Liver (tissue), 9 donors: Measurements from ENCODE around the gene ZNF639. TPM values are rescaled to one million over a fixed set of nuclear protein-coding genes. Genes with fewer than 3 reads are reported as not detected.

Source experiments
- DNase-seq: peaks from one replicate; pipeline ENCODE4 v3.0.0-alpha.2; 2017; ENCODE audit warnings: low spot score
- H3K27ac ChIP-seq, 2 donors: one replicate each; pipeline ENCODE4 v1.7.0; 2013; ENCODE audit warnings: inconsistent platforms in 2 of 2, low read length in 2 of 2, control low read depth in 1 of 2, low read depth in 1 of 2, mild to moderate bottlenecking in 1 of 2
- H3K27me3 ChIP-seq, 4 donors: one replicate each; pipeline versions ENCODE4 v1.6.1 to v1.7.0; 2013; ENCODE audit warnings: low read length in 3 of 4, inconsistent platforms in 1 of 4, mild to moderate bottlenecking in 1 of 4, moderate library complexity in 1 of 4; ENCODE audit not compliant: control insufficient read depth in 4 of 4, insufficient read depth in 4 of 4
- H3K36me3 ChIP-seq, 4 donors: one replicate each; pipeline versions ENCODE4 v1.6.1 to v1.7.0; 2013; ENCODE audit warnings: low read length in 3 of 4, mild to moderate bottlenecking in 3 of 4, low read depth in 1 of 4, moderate library complexity in 1 of 4; ENCODE audit not compliant: control insufficient read depth in 4 of 4, insufficient read depth in 3 of 4
- H3K4me1 ChIP-seq, 4 donors: one replicate each; pipeline versions ENCODE4 v1.6.1 to v1.7.0; 2013; ENCODE audit warnings: low read length in 3 of 4, mild to moderate bottlenecking in 3 of 4, moderate library complexity in 1 of 4; ENCODE audit not compliant: control insufficient read depth in 4 of 4, insufficient read depth in 4 of 4
- H3K4me3 ChIP-seq, 3 donors: one replicate each; pipeline versions ENCODE4 v1.6.1 to v1.7.0; 2013; ENCODE audit warnings: low read length in 3 of 3, control low read depth in 1 of 3, low read depth in 1 of 3, mild to moderate bottlenecking in 1 of 3
- H3K9ac ChIP-seq, 2 donors: one replicate each; pipeline ENCODE4 v1.7.0; 2013; ENCODE audit warnings: low read length in 2 of 2, mild to moderate bottlenecking in 2 of 2, moderate library complexity in 2 of 2, control low read depth in 1 of 2, low read depth in 1 of 2
- H3K9me3 ChIP-seq, 4 donors: one replicate each; pipeline versions ENCODE4 v1.6.1 to v1.7.0; 2013; ENCODE audit warnings: low read length in 3 of 4; ENCODE audit not compliant: control insufficient read depth in 4 of 4
- EGR1 ChIP-seq, 2 donors: IDR thresholded peaks; 2 replicates each; pipeline ENCODE4 v1.6.1; 2016 to 2018; ENCODE audit warnings: antibody characterized with exemption in 2 of 2, low read depth in 2 of 2
- FOXA1 ChIP-seq: IDR thresholded peaks from 2 replicates; pipeline ENCODE4 v1.6.1; 2016; ENCODE audit warnings: antibody characterized with exemption
- FOXA2 ChIP-seq: IDR thresholded peaks from 2 replicates; pipeline ENCODE4 v1.6.1; 2016; ENCODE audit warnings: antibody characterized with exemption
- GABPA ChIP-seq, 2 donors: IDR thresholded peaks in 1 of 2; conservative IDR thresholded peaks in 1 of 2; 2 replicates each; pipeline ENCODE4 v1.6.1; 2016; ENCODE audit warnings: antibody characterized with exemption in 2 of 2, mild to moderate bottlenecking in 1 of 2, moderate library complexity in 1 of 2
- HNF4A ChIP-seq, 2 donors: conservative IDR thresholded peaks; 2 replicates each; pipeline ENCODE4 v1.6.1; 2016; ENCODE audit warnings: antibody characterized with exemption in 2 of 2, mild to moderate bottlenecking in 2 of 2
- HNF4G ChIP-seq: IDR thresholded peaks from 2 replicates; pipeline ENCODE4 v1.6.1; 2016; ENCODE audit warnings: antibody characterized with exemption
- JUND ChIP-seq, 2 donors: IDR thresholded peaks; 2 replicates each; pipeline ENCODE4 v1.6.1; 2016; ENCODE audit warnings: antibody characterized with exemption in 2 of 2
- MAX ChIP-seq: IDR thresholded peaks from 2 replicates; pipeline ENCODE4 v1.6.1; 2016; ENCODE audit warnings: antibody characterized with exemption
- NR2F2 ChIP-seq: IDR thresholded peaks from 2 replicates; pipeline ENCODE4 v1.6.1; 2016; ENCODE audit warnings: antibody characterized with exemption
- RAD21 ChIP-seq, 2 donors: IDR thresholded peaks; 2 replicates each; pipeline ENCODE4 v1.6.1; 2016; ENCODE audit warnings: antibody characterized with exemption in 2 of 2, mild to moderate bottlenecking in 2 of 2
- RXRA ChIP-seq, 2 donors: IDR thresholded peaks; 2 replicates each; pipeline ENCODE4 v1.6.1; 2017 to 2018; ENCODE audit warnings: antibody characterized with exemption in 2 of 2, mild to moderate bottlenecking in 1 of 2
- TAF1 ChIP-seq: conservative IDR thresholded peaks from 2 replicates; pipeline ENCODE4 v1.6.1; 2016; ENCODE audit warnings: antibody characterized with exemption, mild to moderate bottlenecking
- YY1 ChIP-seq: IDR thresholded peaks from 2 replicates; pipeline ENCODE4 v1.6.1; 2016; ENCODE audit warnings: antibody characterized with exemption, mild to moderate bottlenecking
- WGBS: extraction: QIAGEN DNeasy Blood & Tissue Kit; methylation state at CpG from one replicate; pipeline ENCODE4 v1.1.7; 2013; 5-methylcytosine and 5-hydroxymethylcytosine counted together
- polyA plus RNA-seq, 2 donors: library from polyadenylated mRNA; stranded (reverse) in 1 of 2; unstranded in 1 of 2; fragments of 200-250 nt in 1 of 2; fragments of >200 nt in 1 of 2; fragmentation: Nextera tagmentation in 1 of 2; extraction: Ambion mirVana in 1 of 2; gene quantifications; one replicate each; pipeline versions ENCODE4 v1.2.1 to v1.2.3, GENCODE V29; 2013 to 2015
- total RNA-seq, 2 donors: library from RNA; depleted of rRNA; stranded (reverse); fragments of >200 nt; gene quantifications; one replicate each; pipeline ENCODE4 v1.2.3, GENCODE V29; 2014
- TF ChIP-seq, protein P1 (sequence below): fragments of 150-350 bp; IDR thresholded peaks from 2 replicates; pipeline ENCODE4 v1.5.1; 2017; ENCODE audit warnings: improper control_type of control experiment, low read depth, low read length; ENCODE audit not compliant: missing input control
- TF ChIP-seq, protein P2 (sequence below): IDR thresholded peaks from 2 replicates; pipeline ENCODE4 v1.6.1; 2016; ENCODE audit warnings: antibody characterized with exemption
- donor health status: healthy.
- donor health status: healthy.
- donor health status: healthy.
- donor health status: healthy.
- donor health status: healthy.

Gene ZNF639
- total and polyA plus RNA-seq, 4 donors, result 8.7 to 23.4 (median 16.3) TPM

GRCh38 chr3:179308001-179308400, 14.8 kb upstream of the ZNF639 start:
- H3K9ac ChIP-seq, result no peak overlapping the region
- H3K4me1 ChIP-seq, result no peaks in the 10 kb centered on the region
- H3K27ac ChIP-seq, result no peak overlapping the region
- no peak for DNase-seq
- H3K27me3 ChIP-seq, result peaks cover 0 to 3% (median 0%) of the 10 kb centered on the region in 4 donors
- TF ChIP-seq, protein P1, sequence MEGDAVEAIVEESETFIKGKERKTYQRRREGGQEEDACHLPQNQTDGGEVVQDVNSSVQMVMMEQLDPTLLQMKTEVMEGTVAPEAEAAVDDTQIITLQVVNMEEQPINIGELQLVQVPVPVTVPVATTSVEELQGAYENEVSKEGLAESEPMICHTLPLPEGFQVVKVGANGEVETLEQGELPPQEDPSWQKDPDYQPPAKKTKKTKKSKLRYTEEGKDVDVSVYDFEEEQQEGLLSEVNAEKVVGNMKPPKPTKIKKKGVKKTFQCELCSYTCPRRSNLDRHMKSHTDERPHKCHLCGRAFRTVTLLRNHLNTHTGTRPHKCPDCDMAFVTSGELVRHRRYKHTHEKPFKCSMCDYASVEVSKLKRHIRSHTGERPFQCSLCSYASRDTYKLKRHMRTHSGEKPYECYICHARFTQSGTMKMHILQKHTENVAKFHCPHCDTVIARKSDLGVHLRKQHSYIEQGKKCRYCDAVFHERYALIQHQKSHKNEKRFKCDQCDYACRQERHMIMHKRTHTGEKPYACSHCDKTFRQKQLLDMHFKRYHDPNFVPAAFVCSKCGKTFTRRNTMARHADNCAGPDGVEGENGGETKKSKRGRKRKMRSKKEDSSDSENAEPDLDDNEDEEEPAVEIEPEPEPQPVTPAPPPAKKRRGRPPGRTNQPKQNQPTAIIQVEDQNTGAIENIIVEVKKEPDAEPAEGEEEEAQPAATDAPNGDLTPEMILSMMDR, result no peak
- TF ChIP-seq NR2F2, result no peak
- TF ChIP-seq GABPA (IDR thresholded peaks at IDR 0.05 in 1 of 2, conservative IDR thresholded peaks at IDR 0.05 in 1 of 2), result no peak
- TF ChIP-seq RAD21 (IDR thresholded peaks at IDR 0.05), result no peak
- TF ChIP-seq HNF4A (conservative IDR thresholded peaks at IDR 0.05), result no peak
- TF ChIP-seq, protein P2, sequence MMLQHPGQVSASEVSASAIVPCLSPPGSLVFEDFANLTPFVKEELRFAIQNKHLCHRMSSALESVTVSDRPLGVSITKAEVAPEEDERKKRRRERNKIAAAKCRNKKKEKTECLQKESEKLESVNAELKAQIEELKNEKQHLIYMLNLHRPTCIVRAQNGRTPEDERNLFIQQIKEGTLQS, result no peak
- no peak for TF ChIP-seq HNF4G
- no peak for TF ChIP-seq RXRA (IDR thresholded peaks at IDR 0.05)
- TF ChIP-seq FOXA2, result no peak
- no peak for TF ChIP-seq JUND (IDR thresholded peaks at IDR 0.05)
- TF ChIP-seq EGR1 (IDR thresholded peaks at IDR 0.05; ENCODE audit: low read depth in 2 of 2), result no peak
- TF ChIP-seq MAX, result no peak
- TF ChIP-seq FOXA1, result no peak
- TF ChIP-seq TAF1, result no peak
- H3K36me3 ChIP-seq, result no peaks in the 10 kb centered on the region
- H3K4me3 ChIP-seq, result no peak overlapping the region
- H3K9me3 ChIP-seq, result no peaks in the 10 kb centered on the region

- TF ChIP-seq JUND (IDR thresholded peaks at IDR 0.05) (no peak), HNF4A (conservative IDR thresholded peaks at IDR 0.05) (no peak), YY1 (no peak), FOXA2 (no peak), RAD21 (IDR thresholded peaks at IDR 0.05) (no peak), NR2F2 (no peak)
- Histone ChIP-seq H3K4me3 (no peak overlapping the region), H3K27ac (no peak overlapping the region), H3K9ac (no peak overlapping the region), H3K27me3 (no peaks in the 10 kb centered on the region), H3K36me3 (no peaks in the 10 kb centered on the region), H3K9me3 (no peaks in the 10 kb centered on the region), H3K4me1 (no peaks in the 10 kb centered on the region)
- no peak for DNase-seq
- 63% methylated on average over 1 of the region's 1 CpG for WGBS
Observed at GRCh38 chr3:179309225-179310078, 13.4 kb upstream of the ZNF639 start.

GRCh38 chr3:179318876-179319275, 4.0 kb upstream of the ZNF639 start:
- Histone ChIP-seq H3K36me3 (no peaks in the 10 kb centered on the region), H3K27ac (no peak overlapping the region), H3K4me1 (peaks cover 0 to 15% (median 4%) of the 10 kb centered on the region in 4 donors), H3K9ac (no peak overlapping the region), H3K9me3 (no peaks in the 10 kb centered on the region), H3K4me3 (no peak overlapping the region), H3K27me3 (no peaks in the 10 kb centered on the region)
- no peak for TF ChIP-seq HNF4A (conservative IDR thresholded peaks at IDR 0.05)
- TF ChIP-seq, protein P1, result no peak
- DNase-seq, result no peak
- 97% methylated on average over 2 of the region's 2 CpGs for WGBS
